HEK293 (cell line): ENCODE measurements around the gene NTN5.

ENCODE experiments used
- HOXD13 ChIP-seq: sonication (generic); formaldehyde crosslinking; IDR thresholded peaks from 2 replicates; pipeline ENCODE4 v1.8.0; 2022; ENCODE audit warnings: missing genetic modification reagents, borderline replicate concordance
- KLF16 ChIP-seq: fragments of 450-650 bp; formaldehyde crosslinking; IDR thresholded peaks from 2 replicates; pipeline ENCODE4 v1.5.1; 2017; ENCODE audit warnings: missing biosample characterization, missing genetic modification characterization
- KLF8 ChIP-seq: fragments of 450-650 bp; formaldehyde crosslinking; IDR thresholded peaks from 2 replicates; pipeline ENCODE4 v1.5.1; 2016; ENCODE audit warnings: missing biosample characterization, missing genetic modification characterization
- PATZ1 ChIP-seq: fragments of 450-650 bp; formaldehyde crosslinking; IDR thresholded peaks from 2 replicates; pipeline ENCODE4 v1.5.1; 2016; ENCODE audit warnings: missing biosample characterization, missing genetic modification characterization
- SCRT2 ChIP-seq: fragments of 450-650 bp; formaldehyde crosslinking; IDR thresholded peaks from 2 replicates; pipeline ENCODE4 v1.5.1; 2016; ENCODE audit warnings: missing biosample characterization, missing genetic modification characterization
- SP7 ChIP-seq: fragments of 450-650 bp; formaldehyde crosslinking; IDR thresholded peaks from 2 replicates; pipeline ENCODE4 v1.5.1; 2016; ENCODE audit warnings: missing biosample characterization, missing genetic modification characterization
- ZBTB17 ChIP-seq: fragments of 450-650 bp; formaldehyde crosslinking; IDR thresholded peaks from 2 replicates; pipeline ENCODE4 v1.5.1; 2016; ENCODE audit warnings: missing biosample characterization, missing genetic modification characterization
- ZNF114 ChIP-seq: fragments of 450-650 bp; formaldehyde crosslinking; IDR thresholded peaks from 2 replicates; pipeline ENCODE4 v1.5.0; 2017; ENCODE audit warnings: missing biosample characterization, missing genetic modification characterization
- ZNF18 ChIP-seq: fragments of 450-650 bp; formaldehyde crosslinking; IDR thresholded peaks from 2 replicates; pipeline ENCODE4 v1.5.1; 2016; ENCODE audit warnings: missing biosample characterization, missing genetic modification characterization
- ZNF202 ChIP-seq: fragments of 450-650 bp; formaldehyde crosslinking; IDR thresholded peaks from 2 replicates; pipeline ENCODE4 v1.5.1; 2016; ENCODE audit warnings: missing biosample characterization, missing genetic modification characterization, borderline replicate concordance
- ZNF341 ChIP-seq: fragments of 450-650 bp; formaldehyde crosslinking; IDR thresholded peaks from 2 replicates; pipeline ENCODE4; 2016; ENCODE audit warnings: low read depth, missing biosample characterization, missing genetic modification characterization
- ZNF561 ChIP-seq: fragments of 450-650 bp; IDR thresholded peaks from 2 replicates; pipeline ENCODE4 v1.5.1; 2018; ENCODE audit warnings: missing biosample characterization, missing genetic modification characterization, borderline replicate concordance
- ZNF768 ChIP-seq: fragments of 450-650 bp; formaldehyde crosslinking; IDR thresholded peaks from 2 replicates; pipeline ENCODE4 v1.5.1; 2018; ENCODE audit warnings: missing biosample characterization, mild to moderate bottlenecking, missing genetic modification characterization
- ZNF791 ChIP-seq: fragments of 450-650 bp; formaldehyde crosslinking; IDR thresholded peaks from 2 replicates; pipeline ENCODE4 v1.5.1; 2016; ENCODE audit warnings: missing biosample characterization, missing genetic modification characterization
- ZXDB ChIP-seq: fragments of 450-650 bp; formaldehyde crosslinking; IDR thresholded peaks from 2 replicates; pipeline ENCODE4 v1.5.1; 2016; ENCODE audit warnings: missing biosample characterization, missing genetic modification characterization
- TF ChIP-seq, protein P1 (sequence below): fragments of 450-650 bp; formaldehyde crosslinking; IDR thresholded peaks from 2 replicates; pipeline ENCODE4 v1.5.1; 2016; ENCODE audit warnings: missing biosample characterization, missing genetic modification characterization, borderline replicate concordance
- TF ChIP-seq, protein P2 (sequence below): fragments of 450-650 bp; formaldehyde crosslinking; IDR thresholded peaks from 2 replicates; pipeline ENCODE4 v1.5.1; 2017; ENCODE audit warnings: missing biosample characterization, missing genetic modification characterization
- TF ChIP-seq, protein P3 (sequence below): fragments of 450-650 bp; formaldehyde crosslinking; IDR thresholded peaks from 2 replicates; pipeline ENCODE4 v1.5.1; 2016; ENCODE audit warnings: missing biosample characterization, missing genetic modification characterization, low read depth
- TF ChIP-seq, protein P4 (sequence below): fragments of 450-650 bp; formaldehyde crosslinking; IDR thresholded peaks from 2 replicates; pipeline ENCODE4 v1.5.1; 2017; ENCODE audit warnings: missing biosample characterization, missing genetic modification characterization
- TF ChIP-seq, protein P5 (sequence below): fragments of 450-650 bp; formaldehyde crosslinking; IDR thresholded peaks from 2 replicates; pipeline ENCODE4 v1.5.1; 2016; ENCODE audit warnings: missing biosample characterization, missing genetic modification characterization

Gene NTN5

GRCh38 chr19:48646001-48646721 is 26.7 kb downstream of the NTN5 start, which contains the start of gene CA11 (continued):
- TF ChIP-seq ZNF18 (tag by site-specific recombination) (no peak), KLF8 (tag by site-specific recombination) (peak; percentile 82), ZNF202 (tag by site-specific recombination) (no peak), ZNF768 (tag by site-specific recombination) (no peak), ZNF561 (tag by site-specific recombination) (peak; percentile 88; the same call in 1 of the 2 replicates), ZNF791 (no peak; the same call in 1 of the 2 replicates), ZNF341 (tag by site-specific recombination) (peak; percentile 86), SCRT2 (tag by site-specific recombination) (no peak), SP7 (tag by site-specific recombination) (peak; percentile 74), ZXDB (tag by site-specific recombination) (peak; percentile 80), ZBTB17 (tag by site-specific recombination) (peak; percentile 98), HOXD13 (CRISPR knock-in tag) (no peak), KLF16 (tag by site-specific recombination) (peak; percentile 86), ZNF114 (no peak), PATZ1 (tag by site-specific recombination) (peak; percentile 98)
- TF ChIP-seq, protein P1, sequence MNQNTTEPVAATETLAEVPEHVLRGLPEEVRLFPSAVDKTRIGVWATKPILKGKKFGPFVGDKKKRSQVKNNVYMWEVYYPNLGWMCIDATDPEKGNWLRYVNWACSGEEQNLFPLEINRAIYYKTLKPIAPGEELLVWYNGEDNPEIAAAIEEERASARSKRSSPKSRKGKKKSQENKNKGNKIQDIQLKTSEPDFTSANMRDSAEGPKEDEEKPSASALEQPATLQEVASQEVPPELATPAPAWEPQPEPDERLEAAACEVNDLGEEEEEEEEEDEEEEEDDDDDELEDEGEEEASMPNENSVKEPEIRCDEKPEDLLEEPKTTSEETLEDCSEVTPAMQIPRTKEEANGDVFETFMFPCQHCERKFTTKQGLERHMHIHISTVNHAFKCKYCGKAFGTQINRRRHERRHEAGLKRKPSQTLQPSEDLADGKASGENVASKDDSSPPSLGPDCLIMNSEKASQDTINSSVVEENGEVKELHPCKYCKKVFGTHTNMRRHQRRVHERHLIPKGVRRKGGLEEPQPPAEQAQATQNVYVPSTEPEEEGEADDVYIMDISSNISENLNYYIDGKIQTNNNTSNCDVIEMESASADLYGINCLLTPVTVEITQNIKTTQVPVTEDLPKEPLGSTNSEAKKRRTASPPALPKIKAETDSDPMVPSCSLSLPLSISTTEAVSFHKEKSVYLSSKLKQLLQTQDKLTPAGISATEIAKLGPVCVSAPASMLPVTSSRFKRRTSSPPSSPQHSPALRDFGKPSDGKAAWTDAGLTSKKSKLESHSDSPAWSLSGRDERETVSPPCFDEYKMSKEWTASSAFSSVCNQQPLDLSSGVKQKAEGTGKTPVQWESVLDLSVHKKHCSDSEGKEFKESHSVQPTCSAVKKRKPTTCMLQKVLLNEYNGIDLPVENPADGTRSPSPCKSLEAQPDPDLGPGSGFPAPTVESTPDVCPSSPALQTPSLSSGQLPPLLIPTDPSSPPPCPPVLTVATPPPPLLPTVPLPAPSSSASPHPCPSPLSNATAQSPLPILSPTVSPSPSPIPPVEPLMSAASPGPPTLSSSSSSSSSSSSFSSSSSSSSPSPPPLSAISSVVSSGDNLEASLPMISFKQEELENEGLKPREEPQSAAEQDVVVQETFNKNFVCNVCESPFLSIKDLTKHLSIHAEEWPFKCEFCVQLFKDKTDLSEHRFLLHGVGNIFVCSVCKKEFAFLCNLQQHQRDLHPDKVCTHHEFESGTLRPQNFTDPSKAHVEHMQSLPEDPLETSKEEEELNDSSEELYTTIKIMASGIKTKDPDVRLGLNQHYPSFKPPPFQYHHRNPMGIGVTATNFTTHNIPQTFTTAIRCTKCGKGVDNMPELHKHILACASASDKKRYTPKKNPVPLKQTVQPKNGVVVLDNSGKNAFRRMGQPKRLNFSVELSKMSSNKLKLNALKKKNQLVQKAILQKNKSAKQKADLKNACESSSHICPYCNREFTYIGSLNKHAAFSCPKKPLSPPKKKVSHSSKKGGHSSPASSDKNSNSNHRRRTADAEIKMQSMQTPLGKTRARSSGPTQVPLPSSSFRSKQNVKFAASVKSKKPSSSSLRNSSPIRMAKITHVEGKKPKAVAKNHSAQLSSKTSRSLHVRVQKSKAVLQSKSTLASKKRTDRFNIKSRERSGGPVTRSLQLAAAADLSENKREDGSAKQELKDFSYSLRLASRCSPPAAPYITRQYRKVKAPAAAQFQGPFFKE, result no peak
- TF ChIP-seq, protein P2, sequence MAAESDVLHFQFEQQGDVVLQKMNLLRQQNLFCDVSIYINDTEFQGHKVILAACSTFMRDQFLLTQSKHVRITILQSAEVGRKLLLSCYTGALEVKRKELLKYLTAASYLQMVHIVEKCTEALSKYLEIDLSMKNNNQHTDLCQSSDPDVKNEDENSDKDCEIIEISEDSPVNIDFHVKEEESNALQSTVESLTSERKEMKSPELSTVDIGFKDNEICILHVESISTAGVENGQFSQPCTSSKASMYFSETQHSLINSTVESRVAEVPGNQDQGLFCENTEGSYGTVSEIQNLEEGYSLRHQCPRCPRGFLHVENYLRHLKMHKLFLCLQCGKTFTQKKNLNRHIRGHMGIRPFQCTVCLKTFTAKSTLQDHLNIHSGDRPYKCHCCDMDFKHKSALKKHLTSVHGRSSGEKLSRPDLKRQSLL (tag by site-specific recombination), result 0 out of 2 replicates have a peak, but pooled peaks have one; percentile 37
- TF ChIP-seq, protein P3, sequence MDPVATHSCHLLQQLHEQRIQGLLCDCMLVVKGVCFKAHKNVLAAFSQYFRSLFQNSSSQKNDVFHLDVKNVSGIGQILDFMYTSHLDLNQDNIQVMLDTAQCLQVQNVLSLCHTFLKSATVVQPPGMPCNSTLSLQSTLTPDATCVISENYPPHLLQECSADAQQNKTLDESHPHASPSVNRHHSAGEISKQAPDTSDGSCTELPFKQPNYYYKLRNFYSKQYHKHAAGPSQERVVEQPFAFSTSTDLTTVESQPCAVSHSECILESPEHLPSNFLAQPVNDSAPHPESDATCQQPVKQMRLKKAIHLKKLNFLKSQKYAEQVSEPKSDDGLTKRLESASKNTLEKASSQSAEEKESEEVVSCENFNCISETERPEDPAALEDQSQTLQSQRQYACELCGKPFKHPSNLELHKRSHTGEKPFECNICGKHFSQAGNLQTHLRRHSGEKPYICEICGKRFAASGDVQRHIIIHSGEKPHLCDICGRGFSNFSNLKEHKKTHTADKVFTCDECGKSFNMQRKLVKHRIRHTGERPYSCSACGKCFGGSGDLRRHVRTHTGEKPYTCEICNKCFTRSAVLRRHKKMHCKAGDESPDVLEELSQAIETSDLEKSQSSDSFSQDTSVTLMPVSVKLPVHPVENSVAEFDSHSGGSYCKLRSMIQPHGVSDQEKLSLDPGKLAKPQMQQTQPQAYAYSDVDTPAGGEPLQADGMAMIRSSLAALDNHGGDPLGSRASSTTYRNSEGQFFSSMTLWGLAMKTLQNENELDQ (tag by site-specific recombination), result no peak
- TF ChIP-seq, protein P4, sequence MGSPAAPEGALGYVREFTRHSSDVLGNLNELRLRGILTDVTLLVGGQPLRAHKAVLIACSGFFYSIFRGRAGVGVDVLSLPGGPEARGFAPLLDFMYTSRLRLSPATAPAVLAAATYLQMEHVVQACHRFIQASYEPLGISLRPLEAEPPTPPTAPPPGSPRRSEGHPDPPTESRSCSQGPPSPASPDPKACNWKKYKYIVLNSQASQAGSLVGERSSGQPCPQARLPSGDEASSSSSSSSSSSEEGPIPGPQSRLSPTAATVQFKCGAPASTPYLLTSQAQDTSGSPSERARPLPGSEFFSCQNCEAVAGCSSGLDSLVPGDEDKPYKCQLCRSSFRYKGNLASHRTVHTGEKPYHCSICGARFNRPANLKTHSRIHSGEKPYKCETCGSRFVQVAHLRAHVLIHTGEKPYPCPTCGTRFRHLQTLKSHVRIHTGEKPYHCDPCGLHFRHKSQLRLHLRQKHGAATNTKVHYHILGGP, result no peak
- TF ChIP-seq, protein P5, sequence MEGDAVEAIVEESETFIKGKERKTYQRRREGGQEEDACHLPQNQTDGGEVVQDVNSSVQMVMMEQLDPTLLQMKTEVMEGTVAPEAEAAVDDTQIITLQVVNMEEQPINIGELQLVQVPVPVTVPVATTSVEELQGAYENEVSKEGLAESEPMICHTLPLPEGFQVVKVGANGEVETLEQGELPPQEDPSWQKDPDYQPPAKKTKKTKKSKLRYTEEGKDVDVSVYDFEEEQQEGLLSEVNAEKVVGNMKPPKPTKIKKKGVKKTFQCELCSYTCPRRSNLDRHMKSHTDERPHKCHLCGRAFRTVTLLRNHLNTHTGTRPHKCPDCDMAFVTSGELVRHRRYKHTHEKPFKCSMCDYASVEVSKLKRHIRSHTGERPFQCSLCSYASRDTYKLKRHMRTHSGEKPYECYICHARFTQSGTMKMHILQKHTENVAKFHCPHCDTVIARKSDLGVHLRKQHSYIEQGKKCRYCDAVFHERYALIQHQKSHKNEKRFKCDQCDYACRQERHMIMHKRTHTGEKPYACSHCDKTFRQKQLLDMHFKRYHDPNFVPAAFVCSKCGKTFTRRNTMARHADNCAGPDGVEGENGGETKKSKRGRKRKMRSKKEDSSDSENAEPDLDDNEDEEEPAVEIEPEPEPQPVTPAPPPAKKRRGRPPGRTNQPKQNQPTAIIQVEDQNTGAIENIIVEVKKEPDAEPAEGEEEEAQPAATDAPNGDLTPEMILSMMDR (tag by site-specific recombination), result peak; percentile 96
